ENCODE data around the gene LONRF3.

LONRF3 gene

DNA sequence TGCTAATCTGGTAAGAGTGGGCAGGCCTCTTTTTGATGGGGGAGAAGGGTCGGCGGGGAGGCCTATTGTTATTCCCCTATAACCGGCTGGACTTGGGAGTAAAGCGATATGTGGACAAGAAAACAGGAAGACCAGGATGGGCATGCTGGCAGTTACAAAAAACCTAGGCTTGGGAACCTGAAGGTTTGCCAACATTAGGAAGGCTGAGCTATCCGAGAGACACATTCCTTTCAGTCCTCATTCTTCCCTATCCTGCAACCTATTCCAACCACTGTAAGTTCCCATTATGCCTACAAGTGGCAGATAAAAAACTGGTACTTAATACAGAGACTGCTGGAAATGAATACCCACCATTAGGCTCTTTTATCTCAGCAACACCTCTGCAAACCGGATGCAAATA is 66.0 kb downstream of the LONRF3 start:
- TF ChIP-seq SIN3A (IDR thresholded peaks at IDR 0.05; ENCODE audit: borderline replicate concordance, insufficient read depth, low read length) (no peak), FOXP2 (optimal IDR thresholded peaks at IDR 0.05; ENCODE audit: borderline replicate concordance, extremely low read depth, extremely low read length, insufficient read depth) (no peak), POLR2AphosphoS5 (IDR thresholded peaks at IDR 0.05; ENCODE audit: low read depth, low read length) (no peak), TAF1 (IDR thresholded peaks at IDR 0.05; ENCODE audit: borderline replicate concordance, insufficient read depth, low read length) (no peak)
- TF ChIP-seq, protein P1, sequence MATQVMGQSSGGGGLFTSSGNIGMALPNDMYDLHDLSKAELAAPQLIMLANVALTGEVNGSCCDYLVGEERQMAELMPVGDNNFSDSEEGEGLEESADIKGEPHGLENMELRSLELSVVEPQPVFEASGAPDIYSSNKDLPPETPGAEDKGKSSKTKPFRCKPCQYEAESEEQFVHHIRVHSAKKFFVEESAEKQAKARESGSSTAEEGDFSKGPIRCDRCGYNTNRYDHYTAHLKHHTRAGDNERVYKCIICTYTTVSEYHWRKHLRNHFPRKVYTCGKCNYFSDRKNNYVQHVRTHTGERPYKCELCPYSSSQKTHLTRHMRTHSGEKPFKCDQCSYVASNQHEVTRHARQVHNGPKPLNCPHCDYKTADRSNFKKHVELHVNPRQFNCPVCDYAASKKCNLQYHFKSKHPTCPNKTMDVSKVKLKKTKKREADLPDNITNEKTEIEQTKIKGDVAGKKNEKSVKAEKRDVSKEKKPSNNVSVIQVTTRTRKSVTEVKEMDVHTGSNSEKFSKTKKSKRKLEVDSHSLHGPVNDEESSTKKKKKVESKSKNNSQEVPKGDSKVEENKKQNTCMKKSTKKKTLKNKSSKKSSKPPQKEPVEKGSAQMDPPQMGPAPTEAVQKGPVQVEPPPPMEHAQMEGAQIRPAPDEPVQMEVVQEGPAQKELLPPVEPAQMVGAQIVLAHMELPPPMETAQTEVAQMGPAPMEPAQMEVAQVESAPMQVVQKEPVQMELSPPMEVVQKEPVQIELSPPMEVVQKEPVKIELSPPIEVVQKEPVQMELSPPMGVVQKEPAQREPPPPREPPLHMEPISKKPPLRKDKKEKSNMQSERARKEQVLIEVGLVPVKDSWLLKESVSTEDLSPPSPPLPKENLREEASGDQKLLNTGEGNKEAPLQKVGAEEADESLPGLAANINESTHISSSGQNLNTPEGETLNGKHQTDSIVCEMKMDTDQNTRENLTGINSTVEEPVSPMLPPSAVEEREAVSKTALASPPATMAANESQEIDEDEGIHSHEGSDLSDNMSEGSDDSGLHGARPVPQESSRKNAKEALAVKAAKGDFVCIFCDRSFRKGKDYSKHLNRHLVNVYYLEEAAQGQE (IDR thresholded peaks at IDR 0.05; ENCODE audit: insufficient read depth in 1 of 2, low read depth in 2 of 2, low read length in 2 of 2) = no peak

DNA sequence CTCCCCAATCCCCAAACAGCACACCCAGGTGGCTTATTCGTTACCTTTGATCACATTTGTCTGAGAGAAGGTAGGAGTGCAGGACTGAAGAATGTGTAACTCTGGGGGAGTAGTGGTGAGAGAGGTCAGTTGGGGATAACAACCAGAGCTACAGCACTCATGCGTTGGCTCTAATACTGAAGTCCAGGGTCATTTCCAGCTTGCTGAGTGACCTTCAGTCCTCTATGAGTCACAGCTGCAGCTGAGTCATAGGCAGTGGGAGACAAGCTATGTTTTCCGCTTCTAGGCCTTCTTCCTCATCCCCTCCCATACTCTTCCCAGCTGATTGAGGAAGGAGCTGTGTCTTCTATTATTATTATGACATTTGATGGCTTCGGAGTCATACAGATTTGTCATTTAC is 66.8 kb downstream of the LONRF3 start:
- TF ChIP-seq, protein P1 (IDR thresholded peaks at IDR 0.05; ENCODE audit: insufficient read depth in 1 of 2, low read depth in 2 of 2, low read length in 2 of 2) = 0 out of 4 replicates have a peak, but pooled peaks of 1 of the 2 experiments have one; percentile 20
- no peak for TF ChIP-seq FOXP2 (optimal IDR thresholded peaks at IDR 0.05; ENCODE audit: borderline replicate concordance, extremely low read depth, extremely low read length, insufficient read depth)
- TF ChIP-seq SIN3A (IDR thresholded peaks at IDR 0.05; ENCODE audit: borderline replicate concordance, insufficient read depth, low read length) = peak; percentile 68; the same call in 1 of the 2 replicates

DNA sequence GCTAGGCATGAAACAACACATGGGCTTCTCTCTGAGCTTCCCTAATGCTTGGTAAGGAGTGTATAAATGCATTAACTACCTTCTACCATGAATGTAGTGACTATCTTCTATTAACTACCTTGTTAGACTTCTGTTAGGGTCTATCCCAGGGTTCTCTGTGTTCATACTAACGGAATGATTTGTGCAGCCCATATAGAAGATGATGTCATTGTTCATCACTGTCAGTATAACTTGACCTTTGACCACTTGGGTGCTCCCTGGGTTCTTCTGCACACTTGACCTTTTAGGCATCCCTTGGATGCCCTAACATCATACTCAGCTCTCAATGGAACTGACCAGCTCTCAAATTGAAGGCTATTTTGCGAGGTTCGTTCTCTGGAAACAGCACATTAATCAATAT is 67.6 kb downstream of the LONRF3 start:
- TF ChIP-seq FOXP2 (optimal IDR thresholded peaks at IDR 0.05; ENCODE audit: borderline replicate concordance, extremely low read depth, extremely low read length, insufficient read depth) = no peak

DNA sequence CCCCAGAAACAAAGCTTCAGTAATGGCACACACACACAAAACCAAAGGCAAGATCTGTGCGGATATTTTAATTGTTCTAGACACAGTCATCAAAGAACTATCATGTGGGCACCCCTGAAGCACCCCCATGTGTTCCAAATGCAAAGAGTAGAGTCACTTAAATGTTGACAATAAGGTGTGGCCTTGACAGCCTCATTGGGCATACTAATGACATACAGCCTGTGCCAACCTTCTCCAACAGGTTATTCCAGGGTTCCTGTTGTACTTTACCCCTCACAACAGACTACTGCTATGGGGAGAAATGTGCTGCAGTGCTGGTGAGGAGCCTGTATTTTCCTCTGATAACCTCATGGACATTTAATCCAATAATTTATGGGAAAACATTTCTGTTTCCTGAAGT is 68.6 kb downstream of the LONRF3 start:
- TF ChIP-seq POLR2AphosphoS5 (IDR thresholded peaks at IDR 0.05; ENCODE audit: low read depth, low read length) = no peak
- TF ChIP-seq, protein P1 (IDR thresholded peaks at IDR 0.05; ENCODE audit: insufficient read depth in 1 of 2, low read depth in 2 of 2, low read length in 2 of 2) = no peak
- no peak for TF ChIP-seq TAF1 (IDR thresholded peaks at IDR 0.05; ENCODE audit: borderline replicate concordance, insufficient read depth, low read length)
- no peak for TF ChIP-seq SIN3A (IDR thresholded peaks at IDR 0.05; ENCODE audit: borderline replicate concordance, insufficient read depth, low read length)
- no peak for TF ChIP-seq FOXP2 (optimal IDR thresholded peaks at IDR 0.05; ENCODE audit: borderline replicate concordance, extremely low read depth, extremely low read length, insufficient read depth)

DNA sequence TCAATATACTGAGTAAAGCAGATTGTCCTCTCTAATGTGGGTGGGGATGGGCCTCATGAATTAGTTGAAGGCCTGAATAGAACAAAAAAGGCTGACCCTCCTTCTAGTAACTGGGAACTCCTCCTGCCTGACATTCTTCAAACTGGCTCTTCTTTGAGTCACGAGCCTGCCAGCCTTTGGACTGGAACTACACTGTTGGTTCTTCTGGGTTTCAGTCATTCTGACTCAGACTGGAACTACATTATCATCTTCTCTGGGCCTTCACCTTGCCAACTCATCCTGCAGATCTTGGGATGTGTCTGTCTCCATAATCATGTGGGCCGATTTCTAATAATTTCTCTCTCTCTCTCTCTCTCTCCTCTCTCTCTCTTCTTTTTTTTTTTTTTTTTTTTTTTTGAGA is 71.5 kb downstream of the LONRF3 start:
- TF ChIP-seq FOXP2 (optimal IDR thresholded peaks at IDR 0.05; ENCODE audit: borderline replicate concordance, extremely low read depth, extremely low read length, insufficient read depth) (no peak), SIN3A (IDR thresholded peaks at IDR 0.05; ENCODE audit: borderline replicate concordance, insufficient read depth, low read length) (no peak), TAF1 (IDR thresholded peaks at IDR 0.05; ENCODE audit: borderline replicate concordance, insufficient read depth, low read length) (no peak), POLR2AphosphoS5 (IDR thresholded peaks at IDR 0.05; ENCODE audit: low read depth, low read length) (no peak)
- TF ChIP-seq, protein P1 (IDR thresholded peaks at IDR 0.05; ENCODE audit: insufficient read depth in 1 of 2, low read depth in 2 of 2, low read length in 2 of 2) = no peak
